HCT116 (cell line): ENCODE results near the gene DCDC2C. TPM values are rescaled to one million over a fixed set of nuclear protein-coding genes. Genes with fewer than 3 reads are reported as not detected.

ENCODE experiments used
- ATAC-seq: fragments of 200-7000 bp; cut with Tn5 transposase; 2 replicates; pipeline ENCODE4 v1.9.1; 2020; ENCODE audit warnings: mild to moderate bottlenecking, moderate library complexity
- BruUV-seq: library from RNA; stranded (reverse); fragments of 400-500 nt; replicated peaks from 2 replicates; lab custom pipeline; 2021; lab: Mats Ljungman, UMichigan
- CTCF ChIA-PET: fragments of 300-600 bp; sonication (Branson Sonifier 250); formaldehyde crosslinking; loops from one replicate; lab custom pipeline; 2021; ENCODE audit warnings: antibody characterized with exemption; lab: Charles Lee
- POLR2A ChIA-PET: fragments of 300-600, 350-600 bp; sonication (Branson Sonifier 250); formaldehyde crosslinking; loops from one replicate; lab custom pipeline; 2021; ENCODE audit warnings: antibody characterized with exemption; lab: Charles Lee
- RAD21 ChIA-PET, 2 experiments: fragments of 300-600 bp; sonication (Branson Sonifier 250); formaldehyde crosslinking; loops; one replicate each; lab custom pipeline; 2023; ENCODE audit warnings: low total read pairs in 2 of 2; ENCODE audit not compliant: uncharacterized antibody in 2 of 2, unreplicated experiment in 2 of 2, low non-redundant PET in 1 of 2; lab: Charles Lee
- DNase-seq: peaks from one replicate; pipeline ENCODE4 v3.0.0-alpha.2; 2010; ENCODE audit warnings: low read depth, low spot score
- H2AFZ ChIP-seq: fragments of 200-600 bp; shearing (Covaris generic), sonication (generic); 2 replicates; pipeline ENCODE4 v1.6.1; 2017; ENCODE audit warnings: low read depth, mixed run types, mixed read lengths, antibody characterized with exemption, low read length; ENCODE audit not compliant: poor library complexity, severe bottlenecking
- H3K27ac ChIP-seq: 2 replicates; pipeline ENCODE4 v1.5.1; 2012; ENCODE audit warnings: low read depth, low read length
- H3K27me3 ChIP-seq: fragments of 200-600 bp; sonication (generic); 2 replicates; pipeline ENCODE4 v1.6.1; 2016; ENCODE audit warnings: mixed run types, low read length, mixed read lengths; ENCODE audit not compliant: insufficient read depth
- H3K36me3 ChIP-seq, 2 experiments: fragments of 200-500 bp in 1 of 2; fragments of 200-600 bp in 1 of 2; sonication (Bioruptor generic) in 1 of 2; sonication (generic) in 1 of 2; 2 replicates each; pipeline versions ENCODE4 v1.5.1 to v1.6.1; 2014 to 2016; ENCODE audit warnings: low read length in 2 of 2, inconsistent platforms in 1 of 2, mixed read lengths in 1 of 2, mixed run types in 1 of 2; ENCODE audit not compliant: insufficient read depth in 2 of 2, control insufficient read depth in 1 of 2
- H3K4me1 ChIP-seq, 2 experiments: fragments of 200-600 bp in 1 of 2; sonication (generic) in 1 of 2; 2 replicates each; pipeline versions ENCODE4 v1.5.1 to v1.6.1; 2012 to 2017; ENCODE audit warnings: low read length in 2 of 2, inconsistent platforms in 1 of 2, mild to moderate bottlenecking in 1 of 2, mixed read lengths in 1 of 2, mixed run types in 1 of 2, moderate library complexity in 1 of 2; ENCODE audit not compliant: insufficient read depth in 2 of 2, control insufficient read depth in 1 of 2
- H3K4me2 ChIP-seq: fragments of 200-600 bp; sonication (generic); 2 replicates; pipeline ENCODE4 v1.6.1; 2017; ENCODE audit warnings: mixed run types, low read length, mixed read lengths
- H3K4me3 ChIP-seq, 2 experiments: fragments of 200-600 bp in 1 of 2; sonication (generic) in 1 of 2; replicated peaks in 1 of 2; 2 replicates each; pipeline ENCODE4 v1.5.1; 2011 to 2016; ENCODE audit warnings: low read length in 2 of 2, control low read depth in 1 of 2, low read depth in 1 of 2, mild to moderate bottlenecking in 1 of 2, mixed read lengths in 1 of 2, mixed run types in 1 of 2
- H3K79me2 ChIP-seq: fragments of 200-600 bp; sonication (generic); 2 replicates; pipeline ENCODE4 v1.6.1; 2017; ENCODE audit warnings: mild to moderate bottlenecking, mixed run types, low read length, moderate library complexity, mixed read lengths; ENCODE audit not compliant: insufficient read depth
- H3K9ac ChIP-seq: fragments of 200-600 bp; sonication (generic); 2 replicates; pipeline ENCODE4 v1.6.1; 2016; ENCODE audit warnings: low read length, mixed read lengths
- H3K9me2 ChIP-seq: fragments of 200-600 bp; sonication (generic), shearing (Covaris generic); 2 replicates; pipeline ENCODE4 v1.6.1; 2017; ENCODE audit warnings: mixed run types, mild to moderate bottlenecking, moderate library complexity; ENCODE audit not compliant: insufficient read depth
- H3K9me3 ChIP-seq, 2 experiments: fragments of 200-500 bp in 1 of 2; fragments of 200-600 bp in 1 of 2; sonication (Bioruptor generic) in 1 of 2; sonication (generic) in 1 of 2; 2 replicates each; pipeline ENCODE4 v1.6.1; 2014 to 2017; ENCODE audit warnings: low read length in 2 of 2, mixed read lengths in 2 of 2, inconsistent platforms in 1 of 2, low read depth in 1 of 2, mild to moderate bottlenecking in 1 of 2, mixed run types in 1 of 2, moderate library complexity in 1 of 2; ENCODE audit not compliant: control insufficient read depth in 1 of 2, insufficient read depth in 1 of 2
- H4K20me1 ChIP-seq: fragments of 200-600 bp; sonication (generic), shearing (Covaris generic); 2 replicates; pipeline ENCODE4 v1.6.1; 2017; ENCODE audit warnings: mixed run types, mild to moderate bottlenecking, moderate library complexity; ENCODE audit not compliant: insufficient read depth
- CEBPB ChIP-seq: IDR thresholded peaks from 2 replicates; pipeline ENCODE4 v1.6.1; 2012; ENCODE audit warnings: low read depth
- ELF1 ChIP-seq: IDR thresholded peaks from 2 replicates; pipeline ENCODE4 v1.6.1; 2012; ENCODE audit warnings: low read depth, borderline replicate concordance
- EZH2 ChIP-seq: fragments of 200-600 bp; sonication (generic); IDR thresholded peaks from 2 replicates; pipeline ENCODE4 v1.6.1; 2017; ENCODE audit warnings: antibody characterized with exemption, mixed run types
- EZH2phosphoT487 ChIP-seq: fragments of 200-600 bp; IDR thresholded peaks from 2 replicates; pipeline ENCODE4 v1.6.1; 2018; ENCODE audit warnings: antibody characterized with exemption, borderline replicate concordance
- FOSL1 ChIP-seq: IDR thresholded peaks from 2 replicates; pipeline ENCODE4 v1.6.1; 2012; ENCODE audit warnings: low read depth
- JUND ChIP-seq: IDR thresholded peaks from 2 replicates; pipeline ENCODE4 v1.6.1; 2012
- MAX ChIP-seq: IDR thresholded peaks from 2 replicates; pipeline ENCODE4 v1.6.1; 2012
- POLR2A ChIP-seq: IDR thresholded peaks from 2 replicates; pipeline ENCODE4 v1.7.0; 2011; ENCODE audit warnings: borderline replicate concordance; ENCODE audit not compliant: insufficient read depth, insufficient read length; ENCODE audit errors: extremely low read depth
- POLR2AphosphoS5 ChIP-seq: IDR thresholded peaks from 2 replicates; pipeline ENCODE4 v1.6.1; 2011; ENCODE audit warnings: mild to moderate bottlenecking, low read depth, low read length, moderate library complexity
- SIN3A ChIP-seq: IDR thresholded peaks from 2 replicates; pipeline ENCODE4 v1.6.1; 2012; ENCODE audit warnings: low read depth
- SP1 ChIP-seq: IDR thresholded peaks from 2 replicates; pipeline ENCODE4 v1.6.1; 2012; ENCODE audit warnings: low read depth
- SRF ChIP-seq: IDR thresholded peaks from 2 replicates; pipeline ENCODE4 v1.6.1; 2012; ENCODE audit warnings: low read depth
- TCF7L2 ChIP-seq: IDR thresholded peaks from 2 replicates; pipeline ENCODE4 v1.7.0; 2011; ENCODE audit warnings: borderline replicate concordance, inconsistent platforms; ENCODE audit not compliant: insufficient read depth, insufficient read length; ENCODE audit errors: extremely low read depth
- YY1 ChIP-seq: IDR thresholded peaks from 2 replicates; pipeline ENCODE4 v1.6.1; 2011; ENCODE audit warnings: low read length, low read depth, moderate library complexity, mild to moderate bottlenecking; ENCODE audit not compliant: insufficient replicate concordance; ENCODE audit errors: extremely low read depth
- ZBTB33 ChIP-seq: IDR thresholded peaks from 2 replicates; pipeline ENCODE4 v1.6.1; 2011; ENCODE audit warnings: mild to moderate bottlenecking, low read length, moderate library complexity; ENCODE audit not compliant: insufficient replicate concordance; ENCODE audit errors: extremely low read depth
- ZFX ChIP-seq: fragments of 450-650 bp; IDR thresholded peaks from 2 replicates; pipeline ENCODE4 v1.6.1; 2017
- ZNF274 ChIP-seq: fragments of 200-500 bp; sonication (Bioruptor generic); IDR thresholded peaks from 2 replicates; pipeline ENCODE4 v1.6.1; 2014; ENCODE audit warnings: mild to moderate bottlenecking, low read depth, low read length, inconsistent platforms
- intact Hi-C: fragments of 100-400 bp; cut with micrococcal nuclease; formaldehyde crosslinking; loops from 2 replicates; pipeline ENCODE4 v1.10.0; 2022
- total RNA-seq: library from RNA; stranded (reverse); gene quantifications from one replicate; pipeline ENCODE4 v1.2.1, GENCODE V29; 2021; ENCODE audit not compliant: unreplicated experiment
- TF ChIP-seq, protein P1 (sequence below): IDR thresholded peaks from 2 replicates; pipeline ENCODE4 v1.6.1; 2012
- TF ChIP-seq, protein P2 (sequence below), 3 experiments: fragments of 200-600 bp in 1 of 3; sonication (generic) in 1 of 3; IDR thresholded peaks in 2 of 3; conservative IDR thresholded peaks in 1 of 3; 2 replicates each; pipeline ENCODE4 v1.5.1; 2012 to 2017; ENCODE audit warnings: low read depth in 2 of 3, low read length in 2 of 3, antibody characterized with exemption in 1 of 3, borderline replicate concordance in 1 of 3, control low read depth in 1 of 3, mild to moderate bottlenecking in 1 of 3, mixed read lengths in 1 of 3, mixed run types in 1 of 3, moderate library complexity in 1 of 3; ENCODE audit not compliant: insufficient read depth in 1 of 3

The DCDC2C gene
- total RNA-seq, 1 experiment from 2014 or later, result not detected

GRCh38 chr2:3873899-3874298 lies 170.5 kb downstream of the DCDC2C start (continued):
- TF ChIP-seq MAX, result no peak
- no peak for TF ChIP-seq EZH2phosphoT487
- no peak for TF ChIP-seq ZBTB33
- TF ChIP-seq SRF, result no peak
- TF ChIP-seq EZH2, result no peak
- no peak for TF ChIP-seq ZNF274
- TF ChIP-seq TCF7L2, result no peak
- TF ChIP-seq ZFX, result no peak
- TF ChIP-seq, protein P1, sequence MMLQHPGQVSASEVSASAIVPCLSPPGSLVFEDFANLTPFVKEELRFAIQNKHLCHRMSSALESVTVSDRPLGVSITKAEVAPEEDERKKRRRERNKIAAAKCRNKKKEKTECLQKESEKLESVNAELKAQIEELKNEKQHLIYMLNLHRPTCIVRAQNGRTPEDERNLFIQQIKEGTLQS, result no peak

DNA sequence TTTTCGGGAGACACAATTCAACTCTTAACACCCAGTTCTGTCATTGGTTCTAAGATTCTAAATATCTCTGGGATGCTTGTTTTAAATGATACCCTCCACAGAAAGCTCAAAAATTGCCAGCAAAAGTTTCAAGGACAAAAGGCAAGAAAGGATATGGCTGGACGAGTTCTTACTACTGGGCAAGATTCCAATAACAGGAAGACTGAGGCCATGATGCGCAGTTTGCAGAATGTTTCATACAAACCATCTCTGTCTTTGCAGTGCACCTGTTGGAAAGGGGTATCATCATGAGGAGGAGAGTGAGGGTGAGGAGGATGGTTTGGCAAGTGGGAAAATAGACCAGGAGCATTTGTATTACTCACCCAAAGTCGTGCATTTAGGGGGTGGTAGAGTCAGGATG lies 172.8 kb downstream of the DCDC2C start:
- no peak for DNase-seq
- CTCF ChIA-PET, result no interaction called here
- Histone ChIP-seq H3K4me1 (no peaks in the 10 kb centered on the region), H3K79me2 (no peaks in the 10 kb centered on the region), H3K9me3 (no peaks in the 10 kb centered on the region), H3K4me3 (no peak overlapping the region), H2AFZ (no peak overlapping the region), H3K27me3 (peaks cover 16% of the 10 kb centered on the region; the same call in 1 of the 2 replicates), H3K36me3 (no peaks in the 10 kb centered on the region), H3K9ac (no peak overlapping the region), H3K4me2 (no peak overlapping the region), H3K27ac (no peak overlapping the region), H3K9me2 (no peaks in the 10 kb centered on the region), H4K20me1 (no peaks in the 10 kb centered on the region)
- BruUV-seq, result no TSS peak
- ATAC-seq, result no peak
- RAD21 ChIA-PET, result no interaction called here
- POLR2A ChIA-PET, result no interaction called here
- intact Hi-C loops, result no loop called here
- TF ChIP-seq POLR2AphosphoS5 (no peak), SIN3A (no peak), ELF1 (no peak), FOSL1 (no peak), CEBPB (no peak), SP1 (no peak), YY1 (no peak), JUND (no peak), EZH2 (no peak), ZNF274 (no peak), POLR2A (no peak)
- TF ChIP-seq, protein P1, result no peak
- TF ChIP-seq, protein P2, sequence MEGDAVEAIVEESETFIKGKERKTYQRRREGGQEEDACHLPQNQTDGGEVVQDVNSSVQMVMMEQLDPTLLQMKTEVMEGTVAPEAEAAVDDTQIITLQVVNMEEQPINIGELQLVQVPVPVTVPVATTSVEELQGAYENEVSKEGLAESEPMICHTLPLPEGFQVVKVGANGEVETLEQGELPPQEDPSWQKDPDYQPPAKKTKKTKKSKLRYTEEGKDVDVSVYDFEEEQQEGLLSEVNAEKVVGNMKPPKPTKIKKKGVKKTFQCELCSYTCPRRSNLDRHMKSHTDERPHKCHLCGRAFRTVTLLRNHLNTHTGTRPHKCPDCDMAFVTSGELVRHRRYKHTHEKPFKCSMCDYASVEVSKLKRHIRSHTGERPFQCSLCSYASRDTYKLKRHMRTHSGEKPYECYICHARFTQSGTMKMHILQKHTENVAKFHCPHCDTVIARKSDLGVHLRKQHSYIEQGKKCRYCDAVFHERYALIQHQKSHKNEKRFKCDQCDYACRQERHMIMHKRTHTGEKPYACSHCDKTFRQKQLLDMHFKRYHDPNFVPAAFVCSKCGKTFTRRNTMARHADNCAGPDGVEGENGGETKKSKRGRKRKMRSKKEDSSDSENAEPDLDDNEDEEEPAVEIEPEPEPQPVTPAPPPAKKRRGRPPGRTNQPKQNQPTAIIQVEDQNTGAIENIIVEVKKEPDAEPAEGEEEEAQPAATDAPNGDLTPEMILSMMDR (IDR thresholded peaks at IDR 0.05 in 2 of 3, conservative IDR thresholded peaks at IDR 0.05 in 1 of 3; ENCODE audit: borderline replicate concordance in 1 of 3, insufficient read depth in 1 of 3, low read depth in 2 of 3, low read length in 2 of 3), result no peak
